Spleen (tissue), 7 donors: ENCODE data around the gene TTLL11.

Experiments
- CTCF ChIP-seq, 11 experiments: fragments of 200-600 bp in 7 of 11; fragments of 450-650 bp in 4 of 11; sonication (generic) in 4 of 11; IDR thresholded peaks in 8 of 11; conservative IDR thresholded peaks in 3 of 11; 1 replicate in 7 of 11; 2 replicates in 4 of 11; pipeline versions ENCODE4 v1.4.0 to v1.8.0; 2016 to 2021; ENCODE audit warnings: antibody characterized with exemption in 11 of 11, inconsistent platforms in 4 of 11, mild to moderate bottlenecking in 1 of 11
- POLR2A ChIP-seq, 3 donors: fragments of 450-650 bp; IDR thresholded peaks; one replicate each; pipeline ENCODE4 v1.5.1; 2017; ENCODE audit warnings: antibody characterized with exemption in 3 of 3, mild to moderate bottlenecking in 1 of 3
- donor health status: DM: no; HTN: no; CAD: no; lungs with moderate emphysema.
- donor health status: DM: no; HTN: no; CAD: no.
- donor health status: DM: no; HTN: no; CAD: no.

DNA sequence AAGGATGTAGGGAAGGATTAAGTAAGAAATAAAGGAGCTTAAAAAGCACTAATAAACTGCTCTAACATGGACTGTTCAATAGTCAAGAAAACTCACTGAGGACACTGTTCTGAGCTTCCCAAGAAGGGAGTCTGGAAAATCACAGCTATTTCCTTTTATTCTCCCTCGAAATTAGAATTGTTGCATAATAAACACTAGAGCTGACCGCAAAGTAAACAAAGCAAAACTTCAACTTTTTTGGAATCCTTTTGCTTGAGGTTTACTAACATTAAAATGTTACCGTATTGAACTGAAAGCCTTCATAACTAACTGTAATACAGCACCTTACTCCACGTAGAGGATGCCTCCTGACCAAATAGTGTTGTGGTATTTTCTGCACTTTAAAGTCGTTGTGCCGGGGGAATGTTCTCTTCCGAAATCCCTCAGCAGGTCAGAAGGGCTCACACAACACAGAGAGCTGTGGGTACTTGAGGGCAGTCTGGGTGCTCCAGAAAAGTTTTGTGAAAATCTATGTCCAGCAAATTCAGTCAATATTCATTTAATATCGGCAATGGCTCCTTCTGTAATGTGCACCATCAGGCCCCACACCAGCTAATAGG, 59.2 kb downstream of the TTLL11 start:
- TF ChIP-seq POLR2A (IDR thresholded peaks at IDR 0.05) (no peak), CTCF (IDR thresholded peaks at IDR 0.05 in 8 of 11, conservative IDR thresholded peaks at IDR 0.05 in 3 of 11) (no peak)
